HEK293 (cell line): ENCODE measurements around the gene MACF1.

ENCODE experiments used
- SP2 ChIP-seq: fragments of 450-650 bp; formaldehyde crosslinking; IDR thresholded peaks from 2 replicates; pipeline ENCODE4 v1.5.1; 2016; ENCODE audit warnings: missing biosample characterization, missing genetic modification characterization
- ZBTB26 ChIP-seq: fragments of 450-650 bp; formaldehyde crosslinking; optimal IDR thresholded peaks from 2 replicates; pipeline ENCODE3; 2016; ENCODE audit warnings: missing biosample characterization, mild to moderate bottlenecking, missing genetic modification characterization
- ZIC2 ChIP-seq: fragments of 450-650 bp; formaldehyde crosslinking; IDR thresholded peaks from 2 replicates; pipeline ENCODE4 v1.5.1; 2016; ENCODE audit warnings: missing biosample characterization, missing genetic modification characterization
- ZNF292 ChIP-seq: fragments of 450-650 bp; formaldehyde crosslinking; IDR thresholded peaks from 2 replicates; pipeline ENCODE4 v1.5.1; 2016; ENCODE audit warnings: low read depth, missing biosample characterization, missing genetic modification characterization, borderline replicate concordance
- ZNF747 ChIP-seq: fragments of 450-650 bp; formaldehyde crosslinking; IDR thresholded peaks from 2 replicates; pipeline ENCODE4 v1.5.1; 2016; ENCODE audit warnings: missing biosample characterization, missing genetic modification characterization
- TF ChIP-seq, protein P1 (sequence below): fragments of 450-650 bp; formaldehyde crosslinking; IDR thresholded peaks from 2 replicates; pipeline ENCODE4 v1.5.1; 2016; ENCODE audit warnings: missing biosample characterization, missing genetic modification characterization
- TF ChIP-seq, protein P2 (sequence below): fragments of 450-650 bp; formaldehyde crosslinking; IDR thresholded peaks from 2 replicates; pipeline ENCODE4 v1.5.1; 2017; ENCODE audit warnings: missing biosample characterization, mild to moderate bottlenecking, missing genetic modification characterization, moderate library complexity

DNA sequence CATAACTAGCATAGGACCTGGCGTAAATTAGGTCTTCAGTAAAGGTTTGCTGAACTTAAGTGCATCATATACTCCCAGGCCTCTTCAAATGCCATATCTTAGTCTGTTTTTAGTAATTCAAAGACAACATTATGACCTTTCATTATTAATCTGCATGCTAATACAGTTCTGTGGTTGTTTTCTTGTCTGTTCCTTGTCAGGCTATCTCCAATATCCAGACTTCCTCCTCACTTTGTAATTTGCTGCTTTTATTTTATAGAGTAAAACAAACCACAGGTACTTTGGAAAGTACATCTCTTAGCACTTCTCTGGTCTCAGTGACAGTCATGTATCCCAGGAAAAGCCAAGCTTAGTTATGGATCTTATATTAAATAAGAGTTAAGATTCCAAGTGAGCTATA is 221.9 kb downstream of the MACF1 start:
- TF ChIP-seq ZNF747 (tag by site-specific recombination) (no peak), SP2 (no peak), ZNF292 (tag by site-specific recombination) (no peak), ZBTB26 (tag by site-specific recombination) (no peak), ZIC2 (tag by site-specific recombination) (no peak)
- TF ChIP-seq, protein P1, sequence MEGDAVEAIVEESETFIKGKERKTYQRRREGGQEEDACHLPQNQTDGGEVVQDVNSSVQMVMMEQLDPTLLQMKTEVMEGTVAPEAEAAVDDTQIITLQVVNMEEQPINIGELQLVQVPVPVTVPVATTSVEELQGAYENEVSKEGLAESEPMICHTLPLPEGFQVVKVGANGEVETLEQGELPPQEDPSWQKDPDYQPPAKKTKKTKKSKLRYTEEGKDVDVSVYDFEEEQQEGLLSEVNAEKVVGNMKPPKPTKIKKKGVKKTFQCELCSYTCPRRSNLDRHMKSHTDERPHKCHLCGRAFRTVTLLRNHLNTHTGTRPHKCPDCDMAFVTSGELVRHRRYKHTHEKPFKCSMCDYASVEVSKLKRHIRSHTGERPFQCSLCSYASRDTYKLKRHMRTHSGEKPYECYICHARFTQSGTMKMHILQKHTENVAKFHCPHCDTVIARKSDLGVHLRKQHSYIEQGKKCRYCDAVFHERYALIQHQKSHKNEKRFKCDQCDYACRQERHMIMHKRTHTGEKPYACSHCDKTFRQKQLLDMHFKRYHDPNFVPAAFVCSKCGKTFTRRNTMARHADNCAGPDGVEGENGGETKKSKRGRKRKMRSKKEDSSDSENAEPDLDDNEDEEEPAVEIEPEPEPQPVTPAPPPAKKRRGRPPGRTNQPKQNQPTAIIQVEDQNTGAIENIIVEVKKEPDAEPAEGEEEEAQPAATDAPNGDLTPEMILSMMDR, result no peak
- TF ChIP-seq, protein P2, sequence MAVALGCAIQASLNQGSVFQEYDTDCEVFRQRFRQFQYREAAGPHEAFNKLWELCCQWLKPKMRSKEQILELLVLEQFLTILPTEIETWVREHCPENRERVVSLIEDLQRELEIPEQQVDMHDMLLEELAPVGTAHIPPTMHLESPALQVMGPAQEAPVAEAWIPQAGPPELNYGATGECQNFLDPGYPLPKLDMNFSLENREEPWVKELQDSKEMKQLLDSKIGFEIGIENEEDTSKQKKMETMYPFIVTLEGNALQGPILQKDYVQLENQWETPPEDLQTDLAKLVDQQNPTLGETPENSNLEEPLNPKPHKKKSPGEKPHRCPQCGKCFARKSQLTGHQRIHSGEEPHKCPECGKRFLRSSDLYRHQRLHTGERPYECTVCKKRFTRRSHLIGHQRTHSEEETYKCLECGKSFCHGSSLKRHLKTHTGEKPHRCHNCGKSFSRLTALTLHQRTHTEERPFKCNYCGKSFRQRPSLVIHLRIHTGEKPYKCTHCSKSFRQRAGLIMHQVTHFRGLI, result no peak
